Neural progenitor cell (in vitro differentiated cells): ENCODE results near the gene STX16.

ENCODE experiments used
- CTCF ChIP-seq: fragments of 200-600 bp; sonication (generic); IDR thresholded peaks from 2 replicates; pipeline ENCODE4 v1.5.1; 2017; ENCODE audit warnings: antibody characterized with exemption, mild to moderate bottlenecking
- EZH2 ChIP-seq: fragments of 200-600 bp; sonication (generic); IDR thresholded peaks from 2 replicates; pipeline ENCODE4 v1.6.1; 2017; ENCODE audit warnings: antibody characterized with exemption, mild to moderate bottlenecking, moderate library complexity
- EZH2phosphoT487 ChIP-seq: fragments of 200-600 bp; sonication (generic); IDR thresholded peaks from 2 replicates; pipeline ENCODE4 v1.6.1; 2017; ENCODE audit warnings: antibody characterized with exemption

- no peak for TF ChIP-seq CTCF
- no peak for TF ChIP-seq EZH2phosphoT487
- no peak for TF ChIP-seq EZH2
Measured at GRCh38 chr20:58629215-58629580, 21.9 kb upstream of the STX16 start.
